IMR-90 (cell line): ENCODE measurements around the gene KDM4B. TPM values are rescaled to one million over a fixed set of nuclear protein-coding genes. Genes with fewer than 3 reads are reported as not detected.

ENCODE experiments used
- ATAC-seq: fragments of 200-7000 bp; cut with Tn5 transposase; 2 replicates; pipeline ENCODE4 v1.9.1; 2020; ENCODE audit warnings: low read depth, mild to moderate bottlenecking, moderate library complexity
- BruUV-seq: library from RNA; stranded (reverse); fragments of 400-500 nt; replicated peaks from 2 replicates; lab custom pipeline; 2021; lab: Mats Ljungman, UMichigan
- CTCF ChIA-PET: fragments of 300-600 bp; formaldehyde crosslinking; extraction: SDS; loops from one replicate; lab custom pipeline; 2021; ENCODE audit warnings: antibody characterized with exemption; lab: Yijun Ruan, JAX
- POLR2A ChIA-PET: fragments of 300-600 bp; sonication (Branson Sonifier 250); formaldehyde crosslinking; loops from one replicate; lab custom pipeline; 2022; ENCODE audit warnings: antibody characterized with exemption; ENCODE audit not compliant: unreplicated experiment; lab: Charles Lee
- DNase-seq: peaks from one replicate; pipeline ENCODE4 v3.0.0; 2013
- H2AFZ ChIP-seq: replicated peaks from 2 replicates; pipeline ENCODE3; 2013; ENCODE audit warnings: low read length, mild to moderate bottlenecking; ENCODE audit not compliant: poor library complexity
- H2AK5ac ChIP-seq: 2 replicates; pipeline ENCODE4 v1.6.1; 2013; ENCODE audit warnings: low read depth, low read length, inconsistent platforms
- H2AK9ac ChIP-seq: replicated peaks from 2 replicates; pipeline ENCODE3; 2013; ENCODE audit warnings: mild to moderate bottlenecking, low read depth, low read length, moderate library complexity; ENCODE audit not compliant: poor library complexity
- H2BK120ac ChIP-seq: 2 replicates; pipeline ENCODE4 v1.6.1; 2013; ENCODE audit warnings: low read depth, low read length, inconsistent platforms
- H2BK15ac ChIP-seq: 3 replicates; pipeline ENCODE4 v1.6.1; 2013; ENCODE audit warnings: low read depth, low read length, inconsistent platforms
- H2BK20ac ChIP-seq: 2 replicates; pipeline ENCODE4 v1.6.1; 2013; ENCODE audit warnings: low read depth, mild to moderate bottlenecking, inconsistent platforms, low read length, moderate library complexity
- H2BK5ac ChIP-seq: 2 replicates; pipeline ENCODE4 v1.6.1; 2013; ENCODE audit warnings: mild to moderate bottlenecking, low read depth, low read length, inconsistent platforms; ENCODE audit not compliant: poor library complexity, severe bottlenecking
- H3K14ac ChIP-seq: replicated peaks from 2 replicates; pipeline ENCODE4 v1.6.1; 2013; ENCODE audit warnings: low read depth, low read length, inconsistent platforms
- H3K18ac ChIP-seq: 2 replicates; pipeline ENCODE4 v1.6.1; 2013; ENCODE audit warnings: low read depth, low read length, control low read depth
- H3K23ac ChIP-seq: 2 replicates; pipeline ENCODE4 v1.6.1; 2013; ENCODE audit warnings: low read depth, low read length, inconsistent platforms
- H3K27ac ChIP-seq: 2 replicates; pipeline ENCODE4 v1.5.1; 2013; ENCODE audit warnings: mild to moderate bottlenecking, control low read depth, low read length; ENCODE audit not compliant: insufficient read depth
- H3K27me3 ChIP-seq: 2 replicates; pipeline ENCODE4 v1.6.1; 2013; ENCODE audit warnings: low read length; ENCODE audit not compliant: control insufficient read depth, insufficient read depth
- H3K36me3 ChIP-seq: 2 replicates; pipeline ENCODE4 v1.6.1; 2013; ENCODE audit warnings: low read length, mixed read lengths; ENCODE audit not compliant: control insufficient read depth, insufficient read depth
- H3K4ac ChIP-seq: 2 replicates; pipeline ENCODE4 v1.6.1; 2013; ENCODE audit warnings: low read depth, low read length, inconsistent platforms
- H3K4me1 ChIP-seq: 2 replicates; pipeline ENCODE4 v1.6.1; 2013; ENCODE audit warnings: low read length, mixed read lengths; ENCODE audit not compliant: control insufficient read depth, insufficient read depth
- H3K4me2 ChIP-seq: 2 replicates; pipeline ENCODE4 v1.6.1; 2013; ENCODE audit warnings: low read depth, mild to moderate bottlenecking, control low read depth, low read length, moderate library complexity
- H3K4me3 ChIP-seq: 2 replicates; pipeline ENCODE4 v1.5.1; 2013; ENCODE audit warnings: low read depth, mild to moderate bottlenecking, control low read depth, low read length, moderate library complexity; ENCODE audit not compliant: insufficient read depth
- H3K56ac ChIP-seq: 2 replicates; pipeline ENCODE4 v1.6.1; 2013; ENCODE audit warnings: low read length, inconsistent platforms; ENCODE audit not compliant: insufficient read depth; ENCODE audit errors: extremely low read depth
- H3K79me1 ChIP-seq, 2 experiments: 2 replicates each; pipeline ENCODE4 v1.6.1; 2013; ENCODE audit warnings: low read length in 2 of 2, inconsistent platforms in 1 of 2, low read depth in 1 of 2
- H3K9ac ChIP-seq: 2 replicates; pipeline ENCODE4 v1.6.1; 2013; ENCODE audit warnings: low read depth, low read length, control low read depth
- H3K9me1 ChIP-seq: 2 replicates; pipeline ENCODE4 v1.6.1; 2013; ENCODE audit warnings: low read length, inconsistent platforms; ENCODE audit not compliant: insufficient read depth
- H3K9me3 ChIP-seq: 2 replicates; pipeline ENCODE4 v1.6.1; 2013; ENCODE audit warnings: low read length; ENCODE audit not compliant: control insufficient read depth, insufficient read depth
- H4K20me1 ChIP-seq: 2 replicates; pipeline ENCODE4 v1.6.1; 2013; ENCODE audit warnings: low read length, inconsistent platforms; ENCODE audit not compliant: insufficient read depth
- H4K5ac ChIP-seq: 2 replicates; pipeline ENCODE4 v1.6.1; 2013; ENCODE audit warnings: mild to moderate bottlenecking, low read depth, low read length, control low read depth
- H4K8ac ChIP-seq, 2 experiments: 2 replicates each; pipeline ENCODE4 v1.6.1; 2013; ENCODE audit warnings: low read depth in 2 of 2, low read length in 2 of 2, control low read depth in 1 of 2, inconsistent platforms in 1 of 2
- H4K91ac ChIP-seq: 2 replicates; pipeline ENCODE4 v1.6.1; 2013; ENCODE audit warnings: low read depth, low read length, inconsistent platforms; ENCODE audit not compliant: insufficient read depth
- BHLHE40 ChIP-seq: fragments of 150-350 bp; IDR thresholded peaks from 2 replicates; pipeline ENCODE4 v1.6.1; 2016; ENCODE audit warnings: mild to moderate bottlenecking, low read depth, low read length
- CEBPB ChIP-seq: IDR thresholded peaks from 2 replicates; pipeline ENCODE4 v1.6.1; 2012; ENCODE audit warnings: low read depth, low read length, improper control_type of control experiment
- CHD1 ChIP-seq: IDR thresholded peaks from 2 replicates; pipeline ENCODE4 v1.6.1; 2012; ENCODE audit warnings: low read depth, low read length, improper control_type of control experiment
- FOS ChIP-seq: fragments of 150-350 bp; IDR thresholded peaks from 2 replicates; pipeline ENCODE4 v1.6.1; 2016; ENCODE audit warnings: low read depth, low read length
- MAFK ChIP-seq: IDR thresholded peaks from 2 replicates; pipeline ENCODE4 v1.6.1; 2012; ENCODE audit warnings: low read depth, low read length, improper control_type of control experiment
- MAZ ChIP-seq: IDR thresholded peaks from 2 replicates; pipeline ENCODE4 v1.6.1; 2012; ENCODE audit warnings: low read depth, mild to moderate bottlenecking, low read length, improper control_type of control experiment, moderate library complexity, borderline replicate concordance
- NFE2L2 ChIP-seq: fragments of 150-350 bp; IDR thresholded peaks from 2 replicates; pipeline ENCODE4 v1.6.1; 2016; ENCODE audit warnings: low read depth, mild to moderate bottlenecking, low read length
- POLR2A ChIP-seq: IDR thresholded peaks from 2 replicates; pipeline ENCODE4 v1.6.1; 2012; ENCODE audit warnings: mild to moderate bottlenecking, low read depth, low read length
- RAD21 ChIP-seq: IDR thresholded peaks from 2 replicates; pipeline ENCODE4 v1.6.1; 2012; ENCODE audit warnings: low read length, improper control_type of control experiment
- RFX5 ChIP-seq: IDR thresholded peaks from 2 replicates; pipeline ENCODE4 v1.8.0; 2012; ENCODE audit warnings: low read depth, mild to moderate bottlenecking, low read length, moderate library complexity
- SMC3 ChIP-seq: fragments of 150-350 bp; IDR thresholded peaks from 2 replicates; pipeline ENCODE4 v1.6.1; 2016; ENCODE audit warnings: low read depth, mild to moderate bottlenecking, antibody characterized with exemption, low read length, moderate library complexity
- USF2 ChIP-seq: fragments of 150-350 bp; IDR thresholded peaks from 2 replicates; pipeline ENCODE4 v1.6.1; 2017; ENCODE audit warnings: mild to moderate bottlenecking, antibody characterized with exemption, low read length, low read depth
- WGBS, 2 experiments: methylation state at CpG; one replicate each; pipeline versions ENCODE4 v1.1.5 to v1.1.7; 2013; ENCODE audit warnings: missing lambda C conversion rate in 2 of 2; ENCODE audit not compliant: insufficient read length in 1 of 2; ENCODE audit errors: extremely low coverage in 2 of 2; 5-methylcytosine and 5-hydroxymethylcytosine counted together
- dilution Hi-C: fragments of 300-500 bp; cut with HindIII; formaldehyde crosslinking; loops from one replicate; pipeline ENCODE4 v1.14.3; 2018; ENCODE audit warnings: low sequenced_read_pairs; ENCODE audit not compliant: unreplicated experiment
- in situ Hi-C: fragments of 300-500 bp; cut with MboI; formaldehyde crosslinking; loops from 3 replicates; pipeline ENCODE4 v1.14.3; 2019; ENCODE audit warnings: low sequenced_read_pairs, inconsistent platforms, mixed read lengths
- intact Hi-C: fragments of 100-400 bp; cut with micrococcal nuclease; formaldehyde crosslinking; loops from 2 replicates; pipeline ENCODE4 v1.10.0; 2022
- polyA plus RNA-seq, 3 experiments: library from polyadenylated mRNA; depleted of rRNA; stranded (reverse); fragments of >200 nt; gene quantifications; 2 replicates each; pipeline ENCODE4 v1.2.3, GENCODE V29; 2012; ENCODE audit warnings: low replicate concordance in 1 of 3
- total RNA-seq: library from RNA; depleted of rRNA; stranded (reverse); fragments of >200 nt; gene quantifications from 2 replicates; pipeline ENCODE4 v1.2.3, GENCODE V29; 2012

The KDM4B gene
- total and polyA plus RNA-seq, 2 of the 4 experiments (the other 2 are of a cell fraction): 5.0 to 17.9 TPM

GRCh38 chr19:5125376-5125775 lies 156.5 kb downstream of the KDM4B start:
- H3K4me3 ChIP-seq: no peak overlapping the region
- H4K8ac ChIP-seq: no peak overlapping the region
- H2AK5ac ChIP-seq: no peak overlapping the region
- TF ChIP-seq SMC3: no peak
- no peak for TF ChIP-seq POLR2A
- no peak for TF ChIP-seq RFX5
- TF ChIP-seq BHLHE40: no peak
- no peak for TF ChIP-seq CEBPB
- no peak for TF ChIP-seq MAZ
- no peak for TF ChIP-seq NFE2L2
- TF ChIP-seq USF2: no peak
- TF ChIP-seq MAFK: no peak
- TF ChIP-seq CHD1: no peak
- TF ChIP-seq FOS: no peak
- TF ChIP-seq RAD21: no peak
- 95% methylated on average over 4 of the region's 17 CpGs; no CpG with 5 or more reads in 1 of the 2 experiments for WGBS, 2 experiments
- no peak overlapping the region for H3K23ac ChIP-seq
- no peaks in the 10 kb centered on the region for H3K9me3 ChIP-seq
- ATAC-seq: no peak
- no peak overlapping the region for H3K27ac ChIP-seq
- no peak overlapping the region for H2AK9ac ChIP-seq
- peaks cover 37% of the 10 kb centered on the region for H3K36me3 ChIP-seq
- CTCF ChIA-PET: no interaction called here
- H3K4ac ChIP-seq: no peak overlapping the region
- dilution Hi-C loops: no loop called here
- no peak overlapping the region for H2BK5ac ChIP-seq
- H3K14ac ChIP-seq: no peak overlapping the region
- POLR2A ChIA-PET: no interaction called here
- in situ Hi-C loops: no loop called here
- no peak overlapping the region for H2BK15ac ChIP-seq
- H3K18ac ChIP-seq: no peak overlapping the region
- H3K9ac ChIP-seq: no peak overlapping the region
- no peak overlapping the region for H3K4me2 ChIP-seq
- BruUV-seq: no TSS peak
- H3K56ac ChIP-seq: no peak overlapping the region
- no peak overlapping the region for H4K91ac ChIP-seq
- intact Hi-C loops: no loop called here
- no peaks in the 10 kb centered on the region; the same call in 1 of the 2 replicates for H3K9me1 ChIP-seq
- DNase-seq: no peak
- H2AFZ ChIP-seq: no peak overlapping the region
- H4K20me1 ChIP-seq: peaks cover 15% of the 10 kb centered on the region
- H3K4me1 ChIP-seq: peaks cover 22% of the 10 kb centered on the region
- no peak overlapping the region for H2BK120ac ChIP-seq
- H4K5ac ChIP-seq: no peak overlapping the region
- H2BK20ac ChIP-seq: no peak overlapping the region
- H3K27me3 ChIP-seq: no peaks in the 10 kb centered on the region
- peaks cover 3 to 16% of the 10 kb centered on the region in 2 experiments; a peak in 2 of 4 replicates for H3K79me1 ChIP-seq
